ENCODE results near the gene RSPH6A.

GRCh38 chr19:45785097-45785496 lies 30.0 kb downstream of the RSPH6A start:
- no peak for TF ChIP-seq POLR2A (IDR thresholded peaks at IDR 0.05)
- TF ChIP-seq CTCF (IDR thresholded peaks at IDR 0.05): no peak

All from lower leg skin (tissue), 3 donors.